A673 (cell line): ENCODE data around the gene SUN1. TPM values are rescaled to one million over a fixed set of nuclear protein-coding genes. Genes with fewer than 3 reads are reported as not detected.

Experiments used
- BruUV-seq: library from RNA; stranded (reverse); fragments of 400-500 nt; replicated peaks from 2 replicates; lab custom pipeline; 2021; lab: Mats Ljungman, UMichigan
- CTCF ChIA-PET: fragments of 300-600 bp; sonication (Branson Sonifier 250); formaldehyde crosslinking; loops from one replicate; lab custom pipeline; 2022; ENCODE audit warnings: antibody characterized with exemption; lab: Charles Lee
- POLR2A ChIA-PET: fragments of 300-600 bp; sonication (Branson Sonifier 250); formaldehyde crosslinking; loops from one replicate; lab custom pipeline; 2022; ENCODE audit warnings: antibody characterized with exemption; ENCODE audit not compliant: low non-redundant PET; lab: Charles Lee
- DNase-seq: peaks from one replicate; pipeline ENCODE4 v3.0.0-alpha.2; 2015; ENCODE audit warnings: low spot score
- H3K27ac ChIP-seq: fragments of 200-600 bp; sonication (generic); 2 replicates; pipeline ENCODE4 v1.5.1; 2016; ENCODE audit warnings: mixed run types, low read depth, mild to moderate bottlenecking, mixed read lengths, antibody characterized with exemption, low read length; ENCODE audit not compliant: poor library complexity, severe bottlenecking
- H3K27me3 ChIP-seq: fragments of 200-600 bp; sonication (generic); replicated peaks from 2 replicates; pipeline ENCODE4 v1.6.1; 2017; ENCODE audit warnings: mixed run types, low read depth, mild to moderate bottlenecking, mixed read lengths, antibody characterized with exemption, low read length; ENCODE audit not compliant: insufficient read depth, poor library complexity
- H3K36me3 ChIP-seq: fragments of 200-600 bp; sonication (generic); 2 replicates; pipeline ENCODE4 v1.6.1; 2016; ENCODE audit warnings: mixed run types, mild to moderate bottlenecking, mixed read lengths, antibody characterized with exemption, low read length; ENCODE audit not compliant: insufficient read depth, poor library complexity, severe bottlenecking
- H3K4me1 ChIP-seq: fragments of 200-600 bp; sonication (generic); 2 replicates; pipeline ENCODE4 v1.6.1; 2017; ENCODE audit warnings: mixed run types, mild to moderate bottlenecking, mixed read lengths, antibody characterized with exemption, low read length; ENCODE audit not compliant: insufficient read depth, poor library complexity, severe bottlenecking
- H3K4me3 ChIP-seq: fragments of 200-600 bp; sonication (generic); 2 replicates; pipeline ENCODE4 v1.5.1; 2016; ENCODE audit warnings: low read depth, mixed run types, mild to moderate bottlenecking, mixed read lengths, low read length; ENCODE audit not compliant: poor library complexity, severe bottlenecking
- H3K9me3 ChIP-seq: fragments of 200-600 bp; sonication (generic); 2 replicates; pipeline ENCODE4 v1.6.1; 2016; ENCODE audit warnings: mixed run types, low read depth, mild to moderate bottlenecking, mixed read lengths, antibody characterized with exemption, low read length; ENCODE audit not compliant: poor library complexity, severe bottlenecking
- EZH2 ChIP-seq: fragments of 200-600 bp; sonication (generic); IDR thresholded peaks from 2 replicates; pipeline ENCODE4 v1.6.1; 2017; ENCODE audit warnings: borderline replicate concordance, low read depth, mild to moderate bottlenecking, mixed read lengths, antibody characterized with exemption, low read length; ENCODE audit not compliant: poor library complexity, severe bottlenecking
- intact Hi-C: fragments of 100-400 bp; cut with micrococcal nuclease; formaldehyde crosslinking; loops from one replicate; pipeline ENCODE4 v1.10.0; 2022; ENCODE audit not compliant: unreplicated experiment
- total RNA-seq: library from RNA; stranded (reverse); gene quantifications from 2 replicates; pipeline ENCODE4 v1.2.3, GENCODE V29; 2021
- TF ChIP-seq, protein P1 (sequence below): fragments of 300-800, 200-600 bp; sonication (generic); conservative IDR thresholded peaks from 2 replicates; pipeline ENCODE4 v1.5.1; 2017; ENCODE audit warnings: low read depth, mild to moderate bottlenecking, antibody characterized with exemption, low read length, moderate library complexity, mixed read lengths

Gene SUN1
- total RNA-seq, 1 experiment from 2014 or later: 189 TPM

DNA sequence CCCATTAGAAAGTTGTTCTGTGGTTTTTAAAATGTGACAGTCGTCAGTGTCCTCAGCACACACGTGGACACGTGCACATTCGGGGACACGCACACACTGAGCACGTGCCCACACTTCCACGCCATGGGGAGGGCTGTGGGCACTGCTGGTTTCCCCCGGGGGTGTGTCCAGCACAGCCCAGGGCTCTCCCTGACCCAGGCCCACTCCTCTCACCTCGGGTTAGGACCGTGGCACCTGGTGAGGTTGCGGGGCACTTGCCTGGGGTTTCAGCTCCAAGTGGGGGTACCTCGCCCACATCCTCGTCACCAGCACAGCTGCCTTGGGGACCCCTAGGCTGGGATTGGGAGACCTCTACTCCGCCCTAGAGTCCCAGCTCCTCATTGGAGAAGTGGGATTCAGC lies 64.8 kb downstream of the SUN1 start:
- DNase-seq: no peak
- TF ChIP-seq, protein P1, sequence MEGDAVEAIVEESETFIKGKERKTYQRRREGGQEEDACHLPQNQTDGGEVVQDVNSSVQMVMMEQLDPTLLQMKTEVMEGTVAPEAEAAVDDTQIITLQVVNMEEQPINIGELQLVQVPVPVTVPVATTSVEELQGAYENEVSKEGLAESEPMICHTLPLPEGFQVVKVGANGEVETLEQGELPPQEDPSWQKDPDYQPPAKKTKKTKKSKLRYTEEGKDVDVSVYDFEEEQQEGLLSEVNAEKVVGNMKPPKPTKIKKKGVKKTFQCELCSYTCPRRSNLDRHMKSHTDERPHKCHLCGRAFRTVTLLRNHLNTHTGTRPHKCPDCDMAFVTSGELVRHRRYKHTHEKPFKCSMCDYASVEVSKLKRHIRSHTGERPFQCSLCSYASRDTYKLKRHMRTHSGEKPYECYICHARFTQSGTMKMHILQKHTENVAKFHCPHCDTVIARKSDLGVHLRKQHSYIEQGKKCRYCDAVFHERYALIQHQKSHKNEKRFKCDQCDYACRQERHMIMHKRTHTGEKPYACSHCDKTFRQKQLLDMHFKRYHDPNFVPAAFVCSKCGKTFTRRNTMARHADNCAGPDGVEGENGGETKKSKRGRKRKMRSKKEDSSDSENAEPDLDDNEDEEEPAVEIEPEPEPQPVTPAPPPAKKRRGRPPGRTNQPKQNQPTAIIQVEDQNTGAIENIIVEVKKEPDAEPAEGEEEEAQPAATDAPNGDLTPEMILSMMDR: no peak
- no peak for TF ChIP-seq EZH2
- no peak overlapping the region for H3K4me3 ChIP-seq
- intact Hi-C loops: no loop called here
- POLR2A ChIA-PET: no interaction called here
- BruUV-seq: no TSS peak
- CTCF ChIA-PET: no interaction called here
- no peak overlapping the region for H3K27ac ChIP-seq
- H3K36me3 ChIP-seq: peaks cover 19% of the 10 kb centered on the region
- H3K9me3 ChIP-seq: no peaks in the 10 kb centered on the region
- peaks cover 8% of the 10 kb centered on the region for H3K4me1 ChIP-seq
- H3K27me3 ChIP-seq: no peaks in the 10 kb centered on the region

DNA sequence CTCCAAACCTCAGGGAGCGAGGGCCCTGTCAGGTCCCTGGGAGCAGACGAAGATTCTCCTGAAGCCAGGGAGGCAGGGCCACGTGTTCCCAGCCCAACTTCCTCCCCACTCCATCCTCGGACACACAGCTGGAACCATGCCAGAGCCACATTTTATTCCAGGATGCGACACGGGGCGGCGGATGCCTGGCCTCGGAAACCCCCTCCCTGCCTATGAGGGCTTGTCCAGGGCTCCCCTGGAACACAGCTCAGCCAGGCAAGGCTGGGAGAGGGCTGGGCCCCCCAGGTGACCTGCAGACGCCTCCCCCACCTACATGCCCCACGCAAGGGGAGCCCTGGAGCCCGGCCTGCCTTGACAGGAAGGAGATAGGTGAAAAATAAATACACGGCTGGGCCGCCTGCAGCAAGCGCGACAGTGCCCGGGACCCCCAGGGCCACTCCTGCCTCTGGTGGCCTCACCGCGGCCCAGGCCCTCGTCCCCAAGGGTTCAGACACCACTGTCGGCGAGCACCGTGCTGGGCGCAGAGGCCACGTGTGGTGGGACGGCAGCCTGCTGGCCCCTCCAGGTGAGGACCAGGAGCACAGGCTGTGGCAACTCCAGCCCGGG lies 65.6 kb downstream of the SUN1 start:
- no peak for TF ChIP-seq EZH2
- intact Hi-C loops: no loop called here

DNA sequence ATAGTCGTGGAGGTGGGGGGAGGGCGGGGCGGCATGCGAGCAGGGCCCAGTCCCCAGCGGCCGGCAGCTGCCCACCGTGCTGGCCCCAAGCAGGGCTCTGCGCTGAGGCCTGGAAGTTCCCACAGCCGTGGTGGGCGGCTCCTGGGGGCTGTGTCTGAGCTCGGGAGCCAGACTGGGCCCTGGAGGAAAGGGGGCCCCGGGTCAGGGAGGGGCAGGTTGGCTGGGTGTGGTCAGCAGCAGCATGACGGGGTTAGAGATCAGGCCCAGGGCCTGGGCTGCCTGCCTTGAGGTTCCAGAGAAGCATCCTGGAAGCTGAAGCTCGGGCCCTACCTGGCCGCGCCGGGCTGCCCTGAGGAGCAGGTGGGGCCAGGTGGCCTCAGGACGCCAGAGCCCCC lies 66.2 kb downstream of the SUN1 start:
- peaks cover 8% of the 10 kb centered on the region for H3K4me1 ChIP-seq
- CTCF ChIA-PET: no interaction called here
- no peak overlapping the region for H3K4me3 ChIP-seq
- peaks cover 14% of the 10 kb centered on the region for H3K36me3 ChIP-seq
- no peaks in the 10 kb centered on the region for H3K27me3 ChIP-seq
- DNase-seq: no peak
- TF ChIP-seq, protein P1: no peak
- no peak for TF ChIP-seq EZH2
- H3K9me3 ChIP-seq: no peaks in the 10 kb centered on the region
- POLR2A ChIA-PET: no interaction called here
- intact Hi-C loops: no loop called here
- no TSS peak for BruUV-seq
- no peak overlapping the region for H3K27ac ChIP-seq

More for the DNA sequence above, 65.6 kb downstream of the SUN1 start:
- peaks cover 8% of the 10 kb centered on the region for H3K4me1 ChIP-seq
- H3K27me3 ChIP-seq: no peaks in the 10 kb centered on the region
- BruUV-seq: no TSS peak
- no peaks in the 10 kb centered on the region for H3K9me3 ChIP-seq
- CTCF ChIA-PET: no interaction called here
- no peak for DNase-seq
- H3K36me3 ChIP-seq: peaks cover 16% of the 10 kb centered on the region
- POLR2A ChIA-PET: no interaction called here
- H3K4me3 ChIP-seq: no peak overlapping the region
- H3K27ac ChIP-seq: no peak overlapping the region
